IMR-90 (cell line): ENCODE measurements around the gene TTYH3. TPM values are rescaled to one million over a fixed set of nuclear protein-coding genes. Genes with fewer than 3 reads are reported as not detected.

Source experiments
- ATAC-seq: fragments of 200-7000 bp; cut with Tn5 transposase; 2 replicates; pipeline ENCODE4 v1.9.1; 2020; ENCODE audit warnings: low read depth, mild to moderate bottlenecking, moderate library complexity
- BruUV-seq: library from RNA; stranded (reverse); fragments of 400-500 nt; replicated peaks from 2 replicates; lab custom pipeline; 2021; lab: Mats Ljungman, UMichigan
- CTCF ChIA-PET: fragments of 300-600 bp; formaldehyde crosslinking; extraction: SDS; loops from one replicate; lab custom pipeline; 2021; ENCODE audit warnings: antibody characterized with exemption; lab: Yijun Ruan, JAX
- POLR2A ChIA-PET: fragments of 300-600 bp; sonication (Branson Sonifier 250); formaldehyde crosslinking; loops from one replicate; lab custom pipeline; 2022; ENCODE audit warnings: antibody characterized with exemption; ENCODE audit not compliant: unreplicated experiment; lab: Charles Lee
- DNase-seq: peaks from one replicate; pipeline ENCODE4 v3.0.0; 2013
- H2AFZ ChIP-seq: replicated peaks from 2 replicates; pipeline ENCODE3; 2013; ENCODE audit warnings: low read length, mild to moderate bottlenecking; ENCODE audit not compliant: poor library complexity
- H2AK5ac ChIP-seq: 2 replicates; pipeline ENCODE4 v1.6.1; 2013; ENCODE audit warnings: low read depth, low read length, inconsistent platforms
- H2AK9ac ChIP-seq: replicated peaks from 2 replicates; pipeline ENCODE3; 2013; ENCODE audit warnings: mild to moderate bottlenecking, low read depth, low read length, moderate library complexity; ENCODE audit not compliant: poor library complexity
- H2BK120ac ChIP-seq: 2 replicates; pipeline ENCODE4 v1.6.1; 2013; ENCODE audit warnings: low read depth, low read length, inconsistent platforms
- H2BK15ac ChIP-seq: 3 replicates; pipeline ENCODE4 v1.6.1; 2013; ENCODE audit warnings: low read depth, low read length, inconsistent platforms
- H2BK20ac ChIP-seq: 2 replicates; pipeline ENCODE4 v1.6.1; 2013; ENCODE audit warnings: low read depth, mild to moderate bottlenecking, inconsistent platforms, low read length, moderate library complexity
- H2BK5ac ChIP-seq: 2 replicates; pipeline ENCODE4 v1.6.1; 2013; ENCODE audit warnings: mild to moderate bottlenecking, low read depth, low read length, inconsistent platforms; ENCODE audit not compliant: poor library complexity, severe bottlenecking
- H3K14ac ChIP-seq: replicated peaks from 2 replicates; pipeline ENCODE4 v1.6.1; 2013; ENCODE audit warnings: low read depth, low read length, inconsistent platforms
- H3K18ac ChIP-seq: 2 replicates; pipeline ENCODE4 v1.6.1; 2013; ENCODE audit warnings: low read depth, low read length, control low read depth
- H3K23ac ChIP-seq: 2 replicates; pipeline ENCODE4 v1.6.1; 2013; ENCODE audit warnings: low read depth, low read length, inconsistent platforms
- H3K27ac ChIP-seq: 2 replicates; pipeline ENCODE4 v1.5.1; 2013; ENCODE audit warnings: mild to moderate bottlenecking, control low read depth, low read length; ENCODE audit not compliant: insufficient read depth
- H3K27me3 ChIP-seq: 2 replicates; pipeline ENCODE4 v1.6.1; 2013; ENCODE audit warnings: low read length; ENCODE audit not compliant: control insufficient read depth, insufficient read depth
- H3K36me3 ChIP-seq: 2 replicates; pipeline ENCODE4 v1.6.1; 2013; ENCODE audit warnings: low read length, mixed read lengths; ENCODE audit not compliant: control insufficient read depth, insufficient read depth
- H3K4ac ChIP-seq: 2 replicates; pipeline ENCODE4 v1.6.1; 2013; ENCODE audit warnings: low read depth, low read length, inconsistent platforms
- H3K4me1 ChIP-seq: 2 replicates; pipeline ENCODE4 v1.6.1; 2013; ENCODE audit warnings: low read length, mixed read lengths; ENCODE audit not compliant: control insufficient read depth, insufficient read depth
- H3K4me2 ChIP-seq: 2 replicates; pipeline ENCODE4 v1.6.1; 2013; ENCODE audit warnings: low read depth, mild to moderate bottlenecking, control low read depth, low read length, moderate library complexity
- H3K4me3 ChIP-seq: 2 replicates; pipeline ENCODE4 v1.5.1; 2013; ENCODE audit warnings: low read depth, mild to moderate bottlenecking, control low read depth, low read length, moderate library complexity; ENCODE audit not compliant: insufficient read depth
- H3K56ac ChIP-seq: 2 replicates; pipeline ENCODE4 v1.6.1; 2013; ENCODE audit warnings: low read length, inconsistent platforms; ENCODE audit not compliant: insufficient read depth; ENCODE audit errors: extremely low read depth
- H3K79me1 ChIP-seq, 2 experiments: 2 replicates each; pipeline ENCODE4 v1.6.1; 2013; ENCODE audit warnings: low read length in 2 of 2, inconsistent platforms in 1 of 2, low read depth in 1 of 2
- H3K9ac ChIP-seq: 2 replicates; pipeline ENCODE4 v1.6.1; 2013; ENCODE audit warnings: low read depth, low read length, control low read depth
- H3K9me1 ChIP-seq: 2 replicates; pipeline ENCODE4 v1.6.1; 2013; ENCODE audit warnings: low read length, inconsistent platforms; ENCODE audit not compliant: insufficient read depth
- H3K9me3 ChIP-seq: 2 replicates; pipeline ENCODE4 v1.6.1; 2013; ENCODE audit warnings: low read length; ENCODE audit not compliant: control insufficient read depth, insufficient read depth
- H4K20me1 ChIP-seq: 2 replicates; pipeline ENCODE4 v1.6.1; 2013; ENCODE audit warnings: low read length, inconsistent platforms; ENCODE audit not compliant: insufficient read depth
- H4K5ac ChIP-seq: 2 replicates; pipeline ENCODE4 v1.6.1; 2013; ENCODE audit warnings: mild to moderate bottlenecking, low read depth, low read length, control low read depth
- H4K8ac ChIP-seq, 2 experiments: 2 replicates each; pipeline ENCODE4 v1.6.1; 2013; ENCODE audit warnings: low read depth in 2 of 2, low read length in 2 of 2, control low read depth in 1 of 2, inconsistent platforms in 1 of 2
- H4K91ac ChIP-seq: 2 replicates; pipeline ENCODE4 v1.6.1; 2013; ENCODE audit warnings: low read depth, low read length, inconsistent platforms; ENCODE audit not compliant: insufficient read depth
- BHLHE40 ChIP-seq: fragments of 150-350 bp; IDR thresholded peaks from 2 replicates; pipeline ENCODE4 v1.6.1; 2016; ENCODE audit warnings: mild to moderate bottlenecking, low read depth, low read length
- CEBPB ChIP-seq: IDR thresholded peaks from 2 replicates; pipeline ENCODE4 v1.6.1; 2012; ENCODE audit warnings: low read depth, low read length, improper control_type of control experiment
- CHD1 ChIP-seq: IDR thresholded peaks from 2 replicates; pipeline ENCODE4 v1.6.1; 2012; ENCODE audit warnings: low read depth, low read length, improper control_type of control experiment
- ELK1 ChIP-seq: fragments of 150-350 bp; IDR thresholded peaks from 2 replicates; pipeline ENCODE4 v1.6.1; 2016; ENCODE audit warnings: low read depth, mild to moderate bottlenecking, low read length, moderate library complexity, borderline replicate concordance
- FOS ChIP-seq: fragments of 150-350 bp; IDR thresholded peaks from 2 replicates; pipeline ENCODE4 v1.6.1; 2016; ENCODE audit warnings: low read depth, low read length
- MAFK ChIP-seq: IDR thresholded peaks from 2 replicates; pipeline ENCODE4 v1.6.1; 2012; ENCODE audit warnings: low read depth, low read length, improper control_type of control experiment
- MAZ ChIP-seq: IDR thresholded peaks from 2 replicates; pipeline ENCODE4 v1.6.1; 2012; ENCODE audit warnings: low read depth, mild to moderate bottlenecking, low read length, improper control_type of control experiment, moderate library complexity, borderline replicate concordance
- MXI1 ChIP-seq: IDR thresholded peaks from 2 replicates; pipeline ENCODE4 v1.6.1; 2012; ENCODE audit warnings: low read depth, mild to moderate bottlenecking, low read length, moderate library complexity, borderline replicate concordance
- NFE2L2 ChIP-seq: fragments of 150-350 bp; IDR thresholded peaks from 2 replicates; pipeline ENCODE4 v1.6.1; 2016; ENCODE audit warnings: low read depth, mild to moderate bottlenecking, low read length
- POLR2A ChIP-seq: IDR thresholded peaks from 2 replicates; pipeline ENCODE4 v1.6.1; 2012; ENCODE audit warnings: mild to moderate bottlenecking, low read depth, low read length
- RAD21 ChIP-seq: IDR thresholded peaks from 2 replicates; pipeline ENCODE4 v1.6.1; 2012; ENCODE audit warnings: low read length, improper control_type of control experiment
- RCOR1 ChIP-seq: IDR thresholded peaks from 2 replicates; pipeline ENCODE4 v1.6.1; 2012; ENCODE audit warnings: mild to moderate bottlenecking, low read length, improper control_type of control experiment; ENCODE audit not compliant: insufficient replicate concordance
- RFX5 ChIP-seq: IDR thresholded peaks from 2 replicates; pipeline ENCODE4 v1.8.0; 2012; ENCODE audit warnings: low read depth, mild to moderate bottlenecking, low read length, moderate library complexity
- SMC3 ChIP-seq: fragments of 150-350 bp; IDR thresholded peaks from 2 replicates; pipeline ENCODE4 v1.6.1; 2016; ENCODE audit warnings: low read depth, mild to moderate bottlenecking, antibody characterized with exemption, low read length, moderate library complexity
- WGBS, 2 experiments: methylation state at CpG; one replicate each; pipeline versions ENCODE4 v1.1.5 to v1.1.7; 2013; ENCODE audit warnings: missing lambda C conversion rate in 2 of 2; ENCODE audit not compliant: insufficient read length in 1 of 2; ENCODE audit errors: extremely low coverage in 2 of 2; 5-methylcytosine and 5-hydroxymethylcytosine counted together
- dilution Hi-C: fragments of 300-500 bp; cut with HindIII; formaldehyde crosslinking; loops from one replicate; pipeline ENCODE4 v1.14.3; 2018; ENCODE audit warnings: low sequenced_read_pairs; ENCODE audit not compliant: unreplicated experiment
- in situ Hi-C: fragments of 300-500 bp; cut with MboI; formaldehyde crosslinking; loops from 3 replicates; pipeline ENCODE4 v1.14.3; 2019; ENCODE audit warnings: low sequenced_read_pairs, inconsistent platforms, mixed read lengths
- intact Hi-C: fragments of 100-400 bp; cut with micrococcal nuclease; formaldehyde crosslinking; loops from 2 replicates; pipeline ENCODE4 v1.10.0; 2022
- polyA plus RNA-seq, 3 experiments: library from polyadenylated mRNA; depleted of rRNA; stranded (reverse); fragments of >200 nt; gene quantifications; 2 replicates each; pipeline ENCODE4 v1.2.3, GENCODE V29; 2012; ENCODE audit warnings: low replicate concordance in 1 of 3
- total RNA-seq: library from RNA; depleted of rRNA; stranded (reverse); fragments of >200 nt; gene quantifications from 2 replicates; pipeline ENCODE4 v1.2.3, GENCODE V29; 2012
- TF ChIP-seq, protein P1 (sequence below): conservative IDR thresholded peaks from 2 replicates; pipeline ENCODE4 v1.5.1; 2012; ENCODE audit warnings: mild to moderate bottlenecking, low read depth, low read length, improper control_type of control experiment
- TF ChIP-seq, protein P2 (sequence below): fragments of 150-350 bp; IDR thresholded peaks from 2 replicates; pipeline ENCODE4 v1.6.1; 2017; ENCODE audit warnings: mild to moderate bottlenecking, antibody characterized with exemption, low read length, low read depth

TTYH3 gene
- total and polyA plus RNA-seq, 2 of the 4 experiments (the other 2 are of a cell fraction), result 5.6 to 82.6 TPM

DNA sequence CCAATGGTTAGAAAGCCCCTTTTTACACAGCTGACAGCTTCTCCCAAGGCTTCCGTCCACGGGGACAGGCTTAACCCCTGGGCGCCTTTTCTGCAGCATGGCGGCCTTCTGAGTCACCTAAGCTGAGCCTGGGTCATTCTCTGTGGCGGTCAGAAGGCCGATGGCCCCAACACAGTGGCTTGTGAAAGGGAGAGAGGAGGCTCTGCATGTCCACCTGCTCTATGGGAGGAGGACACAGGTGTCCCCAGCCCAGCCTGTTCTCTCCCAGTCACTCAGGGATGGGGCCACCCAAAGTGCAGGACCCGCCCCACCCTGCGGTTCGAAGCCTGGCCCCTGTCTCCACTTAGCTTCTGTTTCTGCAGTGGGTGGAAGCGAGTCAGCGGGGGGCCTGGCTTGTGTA is 20.4 kb upstream of the TTYH3 start:
- Histone ChIP-seq H2BK120ac (no peak overlapping the region), H3K9ac (no peak overlapping the region), H3K27me3 (peaks cover 2% of the 10 kb centered on the region), H4K5ac (no peak overlapping the region), H3K4ac (no peak overlapping the region), H3K36me3 (peaks cover 5% of the 10 kb centered on the region; the same call in 1 of the 2 replicates), H2AK5ac (no peak overlapping the region), H2BK5ac (no peak overlapping the region), H3K14ac (no peak overlapping the region), H3K18ac (no peak overlapping the region), H4K20me1 (no peaks in the 10 kb centered on the region; the same call in 1 of the 2 replicates), H2AK9ac (no peak overlapping the region), H3K4me1 (peaks cover 7% of the 10 kb centered on the region; the same call in 1 of the 2 replicates), H3K79me1 (no peaks in the 10 kb centered on the region), H3K56ac (no peak overlapping the region), H3K9me1 (no peaks in the 10 kb centered on the region), H2BK15ac (no peak overlapping the region), H4K91ac (no peak overlapping the region), H3K27ac (no peak overlapping the region), H3K23ac (no peak overlapping the region), H2AFZ (peak overlapping the region; percentile 22), H3K4me2 (no peak overlapping the region), H3K9me3 (no peaks in the 10 kb centered on the region), H3K4me3 (no peak overlapping the region), H2BK20ac (no peak overlapping the region), H4K8ac (no peak overlapping the region)
- in situ Hi-C loops, result no loop called here
- ATAC-seq (no peak; the same call in 1 of the 2 replicates), DNase-seq (no peak)
- no peak for TF ChIP-seq FOS
- TF ChIP-seq NFE2L2, result no peak
- TF ChIP-seq MXI1, result no peak
- no peak for TF ChIP-seq BHLHE40
- TF ChIP-seq SMC3, result no peak
- no peak for TF ChIP-seq CHD1
- no peak for TF ChIP-seq CEBPB
- TF ChIP-seq POLR2A, result no peak
- no peak for TF ChIP-seq MAZ
- no peak for TF ChIP-seq ELK1
- no peak for TF ChIP-seq RAD21
- no peak for TF ChIP-seq RFX5
- TF ChIP-seq, protein P1, sequence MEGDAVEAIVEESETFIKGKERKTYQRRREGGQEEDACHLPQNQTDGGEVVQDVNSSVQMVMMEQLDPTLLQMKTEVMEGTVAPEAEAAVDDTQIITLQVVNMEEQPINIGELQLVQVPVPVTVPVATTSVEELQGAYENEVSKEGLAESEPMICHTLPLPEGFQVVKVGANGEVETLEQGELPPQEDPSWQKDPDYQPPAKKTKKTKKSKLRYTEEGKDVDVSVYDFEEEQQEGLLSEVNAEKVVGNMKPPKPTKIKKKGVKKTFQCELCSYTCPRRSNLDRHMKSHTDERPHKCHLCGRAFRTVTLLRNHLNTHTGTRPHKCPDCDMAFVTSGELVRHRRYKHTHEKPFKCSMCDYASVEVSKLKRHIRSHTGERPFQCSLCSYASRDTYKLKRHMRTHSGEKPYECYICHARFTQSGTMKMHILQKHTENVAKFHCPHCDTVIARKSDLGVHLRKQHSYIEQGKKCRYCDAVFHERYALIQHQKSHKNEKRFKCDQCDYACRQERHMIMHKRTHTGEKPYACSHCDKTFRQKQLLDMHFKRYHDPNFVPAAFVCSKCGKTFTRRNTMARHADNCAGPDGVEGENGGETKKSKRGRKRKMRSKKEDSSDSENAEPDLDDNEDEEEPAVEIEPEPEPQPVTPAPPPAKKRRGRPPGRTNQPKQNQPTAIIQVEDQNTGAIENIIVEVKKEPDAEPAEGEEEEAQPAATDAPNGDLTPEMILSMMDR, result no peak
- no peak for TF ChIP-seq MAFK
- TF ChIP-seq RCOR1, result no peak
- TF ChIP-seq, protein P2, sequence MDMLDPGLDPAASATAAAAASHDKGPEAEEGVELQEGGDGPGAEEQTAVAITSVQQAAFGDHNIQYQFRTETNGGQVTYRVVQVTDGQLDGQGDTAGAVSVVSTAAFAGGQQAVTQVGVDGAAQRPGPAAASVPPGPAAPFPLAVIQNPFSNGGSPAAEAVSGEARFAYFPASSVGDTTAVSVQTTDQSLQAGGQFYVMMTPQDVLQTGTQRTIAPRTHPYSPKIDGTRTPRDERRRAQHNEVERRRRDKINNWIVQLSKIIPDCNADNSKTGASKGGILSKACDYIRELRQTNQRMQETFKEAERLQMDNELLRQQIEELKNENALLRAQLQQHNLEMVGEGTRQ, result no peak
- dilution Hi-C loops, result no loop called here
- intact Hi-C loops, result no loop called here
- WGBS, 2 experiments, result 90% methylated on average over 6 of the region's 11 CpGs; no CpG with 5 or more reads in 1 of the 2 experiments
- ChIA-PET CTCF (no interaction called here), POLR2A (no interaction called here)
- BruUV-seq, result no TSS peak
